GM23338 (cell line): ENCODE measurements around the gene PIGZ. TPM values are rescaled to one million over a fixed set of nuclear protein-coding genes. Genes with fewer than 3 reads are reported as not detected.

ENCODE experiments used
- ATAC-seq: fragments of 200-7000 bp; cut with Tn5 transposase; 3 replicates; pipeline ENCODE4 v1.9.1; 2020
- DNase-seq: peaks from one replicate; pipeline ENCODE4 v3.0.0-alpha.2; 2015; ENCODE audit warnings: low spot score
- H2AFZ ChIP-seq: fragments of 200-600 bp; sonication (generic); 2 replicates; pipeline ENCODE4 v1.8.0; 2016; ENCODE audit warnings: antibody characterized with exemption, mild to moderate bottlenecking, moderate library complexity
- H3F3A ChIP-seq: fragments of 200-600 bp; sonication (generic); replicated peaks from 2 replicates; pipeline ENCODE4 v1.8.0; 2017; ENCODE audit warnings: antibody characterized with exemption, mixed run types, low read depth
- H3K27ac ChIP-seq: fragments of 200-600 bp; sonication (generic); 2 replicates; pipeline ENCODE4 v1.6.1; 2016; ENCODE audit warnings: low read depth
- H3K27me3 ChIP-seq: fragments of 200-600 bp; sonication (generic); 2 replicates; pipeline ENCODE4 v1.8.0; 2016; ENCODE audit warnings: mild to moderate bottlenecking, mixed run types, moderate library complexity; ENCODE audit not compliant: insufficient read depth
- H3K36me3 ChIP-seq: fragments of 200-600 bp; sonication (generic); 2 replicates; pipeline ENCODE4 v1.8.0; 2016; ENCODE audit warnings: mild to moderate bottlenecking; ENCODE audit not compliant: insufficient read depth
- H3K4me1 ChIP-seq: fragments of 200-600 bp; sonication (generic); 2 replicates; pipeline ENCODE4 v1.8.0; 2016; ENCODE audit warnings: mild to moderate bottlenecking, moderate library complexity; ENCODE audit not compliant: insufficient read depth
- H3K4me2 ChIP-seq: fragments of 200-600 bp; sonication (generic); 2 replicates; pipeline ENCODE4 v1.7.1; 2017; ENCODE audit warnings: mixed run types
- H3K4me3 ChIP-seq: fragments of 200-600 bp; sonication (generic); 2 replicates; pipeline ENCODE4 v1.6.1; 2016; ENCODE audit warnings: mixed run types
- H3K79me2 ChIP-seq: fragments of 200-600 bp; sonication (generic); replicated peaks from 2 replicates; pipeline ENCODE4 v1.8.0; 2017; ENCODE audit warnings: mild to moderate bottlenecking; ENCODE audit not compliant: insufficient read depth
- H3K9me2 ChIP-seq: fragments of 200-600 bp; sonication (generic); 2 replicates; pipeline ENCODE4 v1.8.0; 2017; ENCODE audit not compliant: insufficient read depth
- H4K20me1 ChIP-seq: fragments of 200-600 bp; sonication (generic); replicated peaks from 2 replicates; pipeline ENCODE4 v1.8.0; 2017; ENCODE audit warnings: mild to moderate bottlenecking; ENCODE audit not compliant: insufficient read depth
- H3K27ac Mint-ChIP-seq: 2 replicates; pipeline ENCODE4 v1.8.0; 2020; ENCODE audit warnings: inconsistent platforms, mild to moderate bottlenecking, moderate library complexity, mixed read lengths
- H3K27me3 Mint-ChIP-seq: 3 replicates; pipeline ENCODE4 v1.8.0; 2022; ENCODE audit warnings: low read depth, mild to moderate bottlenecking, moderate library complexity, mixed read lengths, inconsistent platforms; ENCODE audit not compliant: insufficient read depth, poor library complexity
- H3K36me3 Mint-ChIP-seq: 3 replicates; pipeline ENCODE4 v1.8.0; 2021; ENCODE audit warnings: low read depth, mild to moderate bottlenecking, inconsistent platforms, moderate library complexity, mixed read lengths
- H3K4me1 Mint-ChIP-seq: 3 replicates; pipeline ENCODE4 v1.8.0; 2020; ENCODE audit warnings: mild to moderate bottlenecking, inconsistent platforms, mixed read lengths
- H3K4me3 Mint-ChIP-seq: 3 replicates; pipeline ENCODE4 v1.8.0; 2021; ENCODE audit warnings: moderate library complexity, mild to moderate bottlenecking, inconsistent platforms, mixed read lengths
- H3K9me3 Mint-ChIP-seq: 3 replicates; pipeline ENCODE4 v1.8.0; 2020; ENCODE audit warnings: moderate library complexity, mild to moderate bottlenecking, inconsistent platforms, mixed read lengths
- CREB1 ChIP-seq: fragments of 250-450 bp; sonication (Bioruptor Pico); IDR thresholded peaks from 2 replicates; pipeline ENCODE4 v1.5.0; 2020; ENCODE audit warnings: low read depth, mild to moderate bottlenecking, moderate library complexity
- ETS1 ChIP-seq: IDR thresholded peaks from 2 replicates; pipeline ENCODE4 v1.6.1; 2016; ENCODE audit warnings: antibody characterized with exemption
- EZH2 ChIP-seq: fragments of 200-600 bp; sonication (generic); IDR thresholded peaks from one replicate; pipeline ENCODE4 v1.8.0; 2017; ENCODE audit warnings: antibody characterized with exemption, mild to moderate bottlenecking, low read depth; ENCODE audit not compliant: unreplicated experiment
- EZH2phosphoT487 ChIP-seq: fragments of 200-600 bp; sonication (generic); IDR thresholded peaks from one replicate; pipeline ENCODE4 v1.8.1; 2018; ENCODE audit warnings: antibody characterized with exemption; ENCODE audit not compliant: unreplicated experiment
- REST ChIP-seq: IDR thresholded peaks from one replicate; pipeline ENCODE4 v1.6.1; 2018; ENCODE audit warnings: antibody characterized with exemption; ENCODE audit not compliant: unreplicated experiment
- ZNF114 ChIP-seq: fragments of 250-450 bp; sonication (Bioruptor Pico); IDR thresholded peaks from 2 replicates; pipeline ENCODE4 v1.5.0; 2020; ENCODE audit warnings: mild to moderate bottlenecking, moderate library complexity
- polyA plus RNA-seq: library from polyadenylated mRNA; unstranded; fragments of >200 nt; fragmentation: Nextera tagmentation; extraction: Ambion mirVana; gene quantifications from 2 replicates; pipeline ENCODE4 v1.2.1, GENCODE V29; 2016
- total RNA-seq: library from RNA; depleted of rRNA; stranded (reverse); fragments of >200 nt; shearing (Covaris generic); gene quantifications from 2 replicates; pipeline ENCODE4 v1.2.3, GENCODE V29; 2014

PIGZ gene
- total and polyA plus RNA-seq, 2 experiments from 2014 or later = 0.16 TPM; not detected in 1

GRCh38 chr3:196963631-196963953 is 5.0 kb downstream of the PIGZ start:
- no peak overlapping the region for H3K4me3 ChIP-seq
- no peak overlapping the region for H3K4me2 ChIP-seq
- peaks cover 49% of the 10 kb centered on the region for H3K27me3 ChIP-seq
- Mint-ChIP-seq H3K27me3 (peaks cover 41% of the 10 kb centered on the region), H3K27ac (no peak overlapping the region), H3K36me3 (no peaks in the 10 kb centered on the region; the same call in 2 of the 3 replicates), H3K4me1 (peaks cover 8% of the 10 kb centered on the region; the same call in 2 of the 3 replicates), H3K4me3 (no peak overlapping the region), H3K9me3 (no peaks in the 10 kb centered on the region)
- DNase-seq (no peak), ATAC-seq (no peak)
- no peaks in the 10 kb centered on the region for H3K36me3 ChIP-seq
- no peaks in the 10 kb centered on the region for H4K20me1 ChIP-seq
- no peak overlapping the region for H3K27ac ChIP-seq
- no peaks in the 10 kb centered on the region; the same call in 1 of the 2 replicates for H3K4me1 ChIP-seq
- H3F3A ChIP-seq = 0 out of 2 replicates have a peak, but pooled peaks cover 6% of the 10 kb centered on the region
- no peak for TF ChIP-seq EZH2phosphoT487
- TF ChIP-seq REST = no peak
- H2AFZ ChIP-seq = no peak overlapping the region
- H3K79me2 ChIP-seq = no peaks in the 10 kb centered on the region
- no peaks in the 10 kb centered on the region for H3K9me2 ChIP-seq

DNA sequence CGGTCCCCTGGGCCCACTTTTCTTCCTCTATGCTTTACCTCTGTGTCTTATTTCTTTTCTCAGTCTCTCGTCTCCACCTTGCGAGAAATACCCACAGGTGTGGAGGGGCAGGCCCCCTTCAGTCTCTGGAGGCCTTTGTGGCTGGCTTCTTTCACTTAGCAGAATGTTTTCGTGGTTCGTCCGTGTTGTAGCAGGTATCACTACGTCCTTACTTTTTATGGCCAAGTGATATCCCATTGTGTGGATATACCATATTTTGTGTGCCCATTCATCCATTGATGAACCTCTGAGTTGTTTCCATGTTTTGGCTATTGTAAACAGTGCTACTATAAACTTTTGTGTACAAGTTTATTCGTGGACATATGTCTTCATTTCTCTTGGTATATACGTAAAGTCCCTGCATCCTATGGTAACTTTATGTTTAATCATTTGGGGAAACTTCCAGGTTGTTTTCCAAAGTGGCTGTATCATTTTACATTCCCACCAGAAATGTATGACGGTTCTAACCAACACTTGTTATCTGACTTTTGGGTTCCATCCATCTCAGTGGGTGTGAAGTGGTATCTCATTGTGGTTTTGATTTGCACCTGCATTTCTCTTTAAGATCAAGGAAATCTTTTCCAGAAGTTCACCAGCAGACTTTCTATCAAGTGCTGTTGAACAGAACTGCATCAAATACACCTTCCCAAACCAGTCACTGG is 5.6 kb downstream of the PIGZ start:
- H3K9me2 ChIP-seq = no peaks in the 10 kb centered on the region
- H3K4me2 ChIP-seq = no peak overlapping the region
- no peaks in the 10 kb centered on the region for H3K36me3 ChIP-seq
- no peak overlapping the region for H3K27ac ChIP-seq
- H3K36me3 Mint-ChIP-seq = no peaks in the 10 kb centered on the region; the same call in 2 of the 3 replicates
- H3F3A ChIP-seq = 0 out of 2 replicates have a peak, but pooled peaks cover 6% of the 10 kb centered on the region
- H3K4me3 ChIP-seq = no peak overlapping the region
- peaks cover 8% of the 10 kb centered on the region; the same call in 2 of the 3 replicates for H3K4me1 Mint-ChIP-seq
- DNase-seq (no peak), ATAC-seq (no peak)
- no peaks in the 10 kb centered on the region for H3K79me2 ChIP-seq
- no peaks in the 10 kb centered on the region for H4K20me1 ChIP-seq
- peaks cover 39% of the 10 kb centered on the region for H3K27me3 Mint-ChIP-seq
- no peak overlapping the region for H3K27ac Mint-ChIP-seq
- TF ChIP-seq EZH2phosphoT487 (no peak), REST (no peak), ZNF114 (CRISPR knock-in tag) (no peak), EZH2 (no peak), ETS1 (no peak), CREB1 (no peak)
- H3K4me1 ChIP-seq = no peaks in the 10 kb centered on the region; the same call in 1 of the 2 replicates
- H3K9me3 Mint-ChIP-seq = no peaks in the 10 kb centered on the region
- no peak overlapping the region for H2AFZ ChIP-seq
- H3K27me3 ChIP-seq = peaks cover 44% of the 10 kb centered on the region
- H3K4me3 Mint-ChIP-seq = no peak overlapping the region
